HuH-7.5 (cell line): ENCODE results near the gene NME2.

Experiments
- DNase-seq: peaks from one replicate; pipeline ENCODE4 v3.0.0; 2011; ENCODE audit warnings: low spot score

NME2 gene

GRCh38 chr17:51203838-51204237 is 37.6 kb downstream of the NME2 start:
- no peak for DNase-seq

GRCh38 chr17:51214920-51215319 is 48.7 kb downstream of the NME2 start:
- no peak for DNase-seq

- DNase-seq, result no peak
These were observed 51.7 kb downstream of the NME2 start for GRCh38 chr17:51217946-51218345.

- no peak for DNase-seq
These were observed 55.1 kb downstream of the NME2 start for GRCh38 chr17:51221322-51221721.
